Tibial nerve (tissue), 4 donors: ENCODE results near the gene H6PD.

Experiments used
- CTCF ChIP-seq, 5 experiments: fragments of 200-600 bp in 3 of 5; fragments of 450-650 bp in 2 of 5; sonication (generic) in 3 of 5; IDR thresholded peaks; one replicate each; pipeline ENCODE4 v1.5.1; 2016 to 2019; ENCODE audit warnings: antibody characterized with exemption in 5 of 5, mild to moderate bottlenecking in 3 of 5, moderate library complexity in 2 of 5
- EP300 ChIP-seq, 2 donors: sonication (generic); formaldehyde crosslinking; IDR thresholded peaks; one replicate each; pipeline ENCODE4 v1.6.1; 2017; ENCODE audit warnings: antibody characterized with exemption in 2 of 2, mild to moderate bottlenecking in 1 of 2

- TF ChIP-seq CTCF (IDR thresholded peaks at IDR 0.05) (no peak), EP300 (IDR thresholded peaks at IDR 0.05) (no peak)
Observed at GRCh38 chr1:9193233-9193625, 41.3 kb upstream of the H6PD start.
